HS-5 (cell line): ENCODE measurements around the gene SH3BP5L.

Source experiments
- DNase-seq: peaks from one replicate; pipeline ENCODE4 v3.0.0-alpha.2; 2012; ENCODE audit warnings: low read depth

SH3BP5L gene

GRCh38 chr1:248776991-248777390, 48.7 kb downstream of the SH3BP5L start:
- DNase-seq, result no peak

DNA sequence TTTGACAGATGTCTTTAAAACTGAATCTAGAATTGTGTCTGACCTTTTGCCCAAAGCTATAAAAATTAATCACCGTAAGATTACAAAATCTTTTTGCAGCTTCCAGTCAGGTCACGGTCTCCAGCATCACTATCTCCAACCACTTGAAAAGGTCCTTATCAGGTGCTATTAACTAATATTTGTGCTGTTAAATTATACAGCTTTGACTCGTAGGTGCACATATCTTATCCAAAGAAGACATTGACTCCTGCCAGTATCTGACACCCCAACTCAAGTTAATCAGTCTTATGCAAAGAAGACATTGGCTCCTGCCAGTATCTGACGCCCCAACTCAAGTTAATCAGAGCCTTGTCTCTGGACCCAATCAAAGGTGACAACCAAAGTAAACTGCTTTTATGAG, 50.3 kb downstream of the SH3BP5L start:
- DNase-seq, result no peak
